Liver (tissue), 9 donors: Measurements from ENCODE around the gene BCL2L13. TPM values are rescaled to one million over a fixed set of nuclear protein-coding genes. Genes with fewer than 3 reads are reported as not detected.

Source experiments
- DNase-seq: peaks from one replicate; pipeline ENCODE4 v3.0.0-alpha.2; 2017; ENCODE audit warnings: low spot score
- H3K27ac ChIP-seq, 2 donors: one replicate each; pipeline ENCODE4 v1.7.0; 2013; ENCODE audit warnings: inconsistent platforms in 2 of 2, low read length in 2 of 2, control low read depth in 1 of 2, low read depth in 1 of 2, mild to moderate bottlenecking in 1 of 2
- H3K27me3 ChIP-seq, 4 donors: one replicate each; pipeline versions ENCODE4 v1.6.1 to v1.7.0; 2013; ENCODE audit warnings: low read length in 3 of 4, inconsistent platforms in 1 of 4, mild to moderate bottlenecking in 1 of 4, moderate library complexity in 1 of 4; ENCODE audit not compliant: control insufficient read depth in 4 of 4, insufficient read depth in 4 of 4
- H3K36me3 ChIP-seq, 4 donors: one replicate each; pipeline versions ENCODE4 v1.6.1 to v1.7.0; 2013; ENCODE audit warnings: low read length in 3 of 4, mild to moderate bottlenecking in 3 of 4, low read depth in 1 of 4, moderate library complexity in 1 of 4; ENCODE audit not compliant: control insufficient read depth in 4 of 4, insufficient read depth in 3 of 4
- H3K4me1 ChIP-seq, 4 donors: one replicate each; pipeline versions ENCODE4 v1.6.1 to v1.7.0; 2013; ENCODE audit warnings: low read length in 3 of 4, mild to moderate bottlenecking in 3 of 4, moderate library complexity in 1 of 4; ENCODE audit not compliant: control insufficient read depth in 4 of 4, insufficient read depth in 4 of 4
- H3K4me3 ChIP-seq, 3 donors: one replicate each; pipeline versions ENCODE4 v1.6.1 to v1.7.0; 2013; ENCODE audit warnings: low read length in 3 of 3, control low read depth in 1 of 3, low read depth in 1 of 3, mild to moderate bottlenecking in 1 of 3
- H3K9ac ChIP-seq, 2 donors: one replicate each; pipeline ENCODE4 v1.7.0; 2013; ENCODE audit warnings: low read length in 2 of 2, mild to moderate bottlenecking in 2 of 2, moderate library complexity in 2 of 2, control low read depth in 1 of 2, low read depth in 1 of 2
- H3K9me3 ChIP-seq, 4 donors: one replicate each; pipeline versions ENCODE4 v1.6.1 to v1.7.0; 2013; ENCODE audit warnings: low read length in 3 of 4; ENCODE audit not compliant: control insufficient read depth in 4 of 4
- EGR1 ChIP-seq, 2 donors: IDR thresholded peaks; 2 replicates each; pipeline ENCODE4 v1.6.1; 2016 to 2018; ENCODE audit warnings: antibody characterized with exemption in 2 of 2, low read depth in 2 of 2
- FOXA1 ChIP-seq: IDR thresholded peaks from 2 replicates; pipeline ENCODE4 v1.6.1; 2016; ENCODE audit warnings: antibody characterized with exemption
- HNF4A ChIP-seq, 2 donors: conservative IDR thresholded peaks; 2 replicates each; pipeline ENCODE4 v1.6.1; 2016; ENCODE audit warnings: antibody characterized with exemption in 2 of 2, mild to moderate bottlenecking in 2 of 2
- JUND ChIP-seq, 2 donors: IDR thresholded peaks; 2 replicates each; pipeline ENCODE4 v1.6.1; 2016; ENCODE audit warnings: antibody characterized with exemption in 2 of 2
- NR2F2 ChIP-seq: IDR thresholded peaks from 2 replicates; pipeline ENCODE4 v1.6.1; 2016; ENCODE audit warnings: antibody characterized with exemption
- RAD21 ChIP-seq, 2 donors: IDR thresholded peaks; 2 replicates each; pipeline ENCODE4 v1.6.1; 2016; ENCODE audit warnings: antibody characterized with exemption in 2 of 2, mild to moderate bottlenecking in 2 of 2
- RXRA ChIP-seq, 2 donors: IDR thresholded peaks; 2 replicates each; pipeline ENCODE4 v1.6.1; 2017 to 2018; ENCODE audit warnings: antibody characterized with exemption in 2 of 2, mild to moderate bottlenecking in 1 of 2
- TAF1 ChIP-seq: conservative IDR thresholded peaks from 2 replicates; pipeline ENCODE4 v1.6.1; 2016; ENCODE audit warnings: antibody characterized with exemption, mild to moderate bottlenecking
- YY1 ChIP-seq: IDR thresholded peaks from 2 replicates; pipeline ENCODE4 v1.6.1; 2016; ENCODE audit warnings: antibody characterized with exemption, mild to moderate bottlenecking
- WGBS: extraction: QIAGEN DNeasy Blood & Tissue Kit; methylation state at CpG from one replicate; pipeline ENCODE4 v1.1.7; 2013; 5-methylcytosine and 5-hydroxymethylcytosine counted together
- polyA plus RNA-seq, 2 donors: library from polyadenylated mRNA; stranded (reverse) in 1 of 2; unstranded in 1 of 2; fragments of 200-250 nt in 1 of 2; fragments of >200 nt in 1 of 2; fragmentation: Nextera tagmentation in 1 of 2; extraction: Ambion mirVana in 1 of 2; gene quantifications; one replicate each; pipeline versions ENCODE4 v1.2.1 to v1.2.3, GENCODE V29; 2013 to 2015
- total RNA-seq, 2 donors: library from RNA; depleted of rRNA; stranded (reverse); fragments of >200 nt; gene quantifications; one replicate each; pipeline ENCODE4 v1.2.3, GENCODE V29; 2014
- TF ChIP-seq, protein P1 (sequence below): IDR thresholded peaks from 2 replicates; pipeline ENCODE4 v1.6.1; 2016; ENCODE audit warnings: antibody characterized with exemption, mild to moderate bottlenecking
- TF ChIP-seq, protein P2 (sequence below): IDR thresholded peaks from 2 replicates; pipeline ENCODE4 v1.6.1; 2016; ENCODE audit warnings: antibody characterized with exemption
- TF ChIP-seq, protein P3 (sequence below): fragments of 150-350 bp; IDR thresholded peaks from 2 replicates; pipeline ENCODE4 v1.5.1; 2017; ENCODE audit warnings: improper control_type of control experiment, low read depth, low read length; ENCODE audit not compliant: missing input control
- TF ChIP-seq, protein P4 (sequence below): IDR thresholded peaks from 2 replicates; pipeline ENCODE4 v1.6.1; 2016; ENCODE audit warnings: antibody characterized with exemption
- donor health status: healthy.
- donor health status: healthy.
- donor health status: healthy.
- donor health status: healthy.
- donor health status: healthy.

BCL2L13 gene
- total and polyA plus RNA-seq, 4 donors, result 22.3 to 31.8 (median 24.5) TPM

DNA sequence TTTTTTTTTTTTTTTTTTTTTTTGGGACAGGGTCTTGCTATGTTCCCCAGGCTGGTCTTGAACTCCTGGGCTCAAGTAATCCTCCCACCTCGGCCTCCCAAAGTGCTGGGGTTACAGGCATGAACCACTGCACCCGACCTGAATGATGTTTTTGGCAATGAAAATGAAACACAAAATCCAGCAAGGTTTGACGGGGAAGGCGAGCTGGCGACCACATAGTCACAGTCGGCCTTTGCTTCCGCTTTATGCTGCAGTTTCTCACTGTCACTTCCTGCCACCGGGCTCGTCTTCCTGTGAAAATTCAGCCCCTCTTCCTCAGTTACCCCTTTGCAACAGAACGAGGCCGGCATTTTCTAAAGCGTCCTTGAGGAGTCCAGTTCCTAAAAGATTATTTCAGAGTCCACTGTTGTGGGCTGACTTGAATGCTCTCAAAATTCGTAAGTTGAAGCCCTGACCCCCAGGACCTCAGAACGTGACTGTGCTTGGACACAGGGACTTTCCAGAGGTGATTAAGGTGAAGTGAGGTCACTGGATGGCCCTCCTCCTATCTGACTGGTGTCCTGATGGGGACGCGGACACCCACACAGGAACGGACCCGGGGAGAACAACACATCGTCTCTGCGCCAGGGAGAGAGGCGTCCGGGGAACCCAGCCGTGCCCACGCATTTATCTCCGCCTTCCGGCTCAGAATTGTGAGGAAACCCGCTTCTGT lies 138.6 kb downstream of the BCL2L13 start (continued):
- TF ChIP-seq, protein P1, sequence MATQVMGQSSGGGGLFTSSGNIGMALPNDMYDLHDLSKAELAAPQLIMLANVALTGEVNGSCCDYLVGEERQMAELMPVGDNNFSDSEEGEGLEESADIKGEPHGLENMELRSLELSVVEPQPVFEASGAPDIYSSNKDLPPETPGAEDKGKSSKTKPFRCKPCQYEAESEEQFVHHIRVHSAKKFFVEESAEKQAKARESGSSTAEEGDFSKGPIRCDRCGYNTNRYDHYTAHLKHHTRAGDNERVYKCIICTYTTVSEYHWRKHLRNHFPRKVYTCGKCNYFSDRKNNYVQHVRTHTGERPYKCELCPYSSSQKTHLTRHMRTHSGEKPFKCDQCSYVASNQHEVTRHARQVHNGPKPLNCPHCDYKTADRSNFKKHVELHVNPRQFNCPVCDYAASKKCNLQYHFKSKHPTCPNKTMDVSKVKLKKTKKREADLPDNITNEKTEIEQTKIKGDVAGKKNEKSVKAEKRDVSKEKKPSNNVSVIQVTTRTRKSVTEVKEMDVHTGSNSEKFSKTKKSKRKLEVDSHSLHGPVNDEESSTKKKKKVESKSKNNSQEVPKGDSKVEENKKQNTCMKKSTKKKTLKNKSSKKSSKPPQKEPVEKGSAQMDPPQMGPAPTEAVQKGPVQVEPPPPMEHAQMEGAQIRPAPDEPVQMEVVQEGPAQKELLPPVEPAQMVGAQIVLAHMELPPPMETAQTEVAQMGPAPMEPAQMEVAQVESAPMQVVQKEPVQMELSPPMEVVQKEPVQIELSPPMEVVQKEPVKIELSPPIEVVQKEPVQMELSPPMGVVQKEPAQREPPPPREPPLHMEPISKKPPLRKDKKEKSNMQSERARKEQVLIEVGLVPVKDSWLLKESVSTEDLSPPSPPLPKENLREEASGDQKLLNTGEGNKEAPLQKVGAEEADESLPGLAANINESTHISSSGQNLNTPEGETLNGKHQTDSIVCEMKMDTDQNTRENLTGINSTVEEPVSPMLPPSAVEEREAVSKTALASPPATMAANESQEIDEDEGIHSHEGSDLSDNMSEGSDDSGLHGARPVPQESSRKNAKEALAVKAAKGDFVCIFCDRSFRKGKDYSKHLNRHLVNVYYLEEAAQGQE, result peak; percentile 52
- peak; percentile 78 to 81 for TF ChIP-seq RXRA (IDR thresholded peaks at IDR 0.05)

DNA sequence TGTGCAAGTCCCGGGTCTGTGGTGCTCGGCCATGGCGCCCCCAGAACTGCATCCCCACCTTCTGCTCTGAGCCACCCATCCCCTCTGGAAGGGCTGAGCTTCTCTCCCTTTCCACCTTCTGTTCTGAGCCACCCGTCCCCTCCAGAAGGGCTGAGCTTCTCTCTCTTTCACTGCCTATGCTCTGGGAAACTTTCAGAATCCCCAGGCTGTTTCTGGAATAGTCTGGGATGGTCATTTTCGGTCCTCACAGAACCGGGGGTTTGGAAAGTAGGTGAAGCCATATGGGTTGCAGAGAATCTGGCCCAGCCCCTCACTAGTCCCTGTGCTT lies 139.1 kb downstream of the BCL2L13 start:
- Histone ChIP-seq H3K9me3 (no peaks in the 10 kb centered on the region), H3K27ac (peak overlapping the region; percentile 70 to 82), H3K4me3 (peak overlapping the region in 2 of 3 donors; percentile 24 to 35), H3K9ac (peak overlapping the region in 1 of 2 donors; percentile 61), H3K36me3 (no peaks in the 10 kb centered on the region), H3K27me3 (no peaks in the 10 kb centered on the region), H3K4me1 (peaks cover 14 to 34% (median 21%) of the 10 kb centered on the region in 4 donors)
- WGBS, result 34% methylated on average over 6 of the region's 6 CpGs
- no peak for TF ChIP-seq TAF1
- TF ChIP-seq HNF4A (conservative IDR thresholded peaks at IDR 0.05), result no peak
- TF ChIP-seq EGR1 (IDR thresholded peaks at IDR 0.05; ENCODE audit: low read depth in 2 of 2), result no peak
- peak in 1 of 2 donors; percentile 0 for TF ChIP-seq JUND (IDR thresholded peaks at IDR 0.05)
- TF ChIP-seq RAD21 (IDR thresholded peaks at IDR 0.05), result no peak
- TF ChIP-seq, protein P1, result no peak
- TF ChIP-seq NR2F2, result no peak
- no peak for DNase-seq

DNA sequence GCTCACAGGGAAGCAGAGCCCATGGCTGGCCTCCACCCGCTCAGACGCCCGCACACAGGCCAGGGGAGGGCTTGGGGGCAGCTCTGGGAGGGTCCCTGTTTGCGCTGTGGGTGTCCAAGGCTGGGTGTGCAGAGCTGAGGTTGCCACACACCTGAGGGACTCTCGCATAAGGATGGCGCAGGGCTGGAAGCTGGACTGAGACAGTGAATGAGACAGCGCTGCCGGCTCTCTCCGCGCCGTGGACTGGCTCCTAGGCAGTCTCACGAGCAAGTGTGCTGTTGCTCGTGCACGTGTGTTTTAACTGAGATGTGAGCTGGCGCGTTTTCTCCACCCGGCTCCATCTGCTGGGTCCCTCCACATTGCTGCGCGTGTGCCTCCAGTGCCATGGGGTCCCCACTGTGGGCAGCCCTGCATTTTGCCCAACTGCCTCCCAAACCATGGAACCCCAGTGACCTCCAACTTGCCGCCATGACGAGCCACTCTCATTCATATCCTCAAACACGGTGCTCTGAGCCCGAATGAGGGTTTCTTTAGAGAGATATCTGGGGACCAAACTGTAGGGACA lies 139.9 kb downstream of the BCL2L13 start:
- DNase-seq, result no peak

More for the DNA sequence above, 139.9 kb downstream of the BCL2L13 start:
- no peaks in the 10 kb centered on the region for H3K9me3 ChIP-seq
- no peak overlapping the region for H3K9ac ChIP-seq
- TF ChIP-seq, protein P2, sequence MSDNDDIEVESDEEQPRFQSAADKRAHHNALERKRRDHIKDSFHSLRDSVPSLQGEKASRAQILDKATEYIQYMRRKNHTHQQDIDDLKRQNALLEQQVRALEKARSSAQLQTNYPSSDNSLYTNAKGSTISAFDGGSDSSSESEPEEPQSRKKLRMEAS, result no peak
- TF ChIP-seq RXRA (IDR thresholded peaks at IDR 0.05), result no peak
- TF ChIP-seq, protein P3, sequence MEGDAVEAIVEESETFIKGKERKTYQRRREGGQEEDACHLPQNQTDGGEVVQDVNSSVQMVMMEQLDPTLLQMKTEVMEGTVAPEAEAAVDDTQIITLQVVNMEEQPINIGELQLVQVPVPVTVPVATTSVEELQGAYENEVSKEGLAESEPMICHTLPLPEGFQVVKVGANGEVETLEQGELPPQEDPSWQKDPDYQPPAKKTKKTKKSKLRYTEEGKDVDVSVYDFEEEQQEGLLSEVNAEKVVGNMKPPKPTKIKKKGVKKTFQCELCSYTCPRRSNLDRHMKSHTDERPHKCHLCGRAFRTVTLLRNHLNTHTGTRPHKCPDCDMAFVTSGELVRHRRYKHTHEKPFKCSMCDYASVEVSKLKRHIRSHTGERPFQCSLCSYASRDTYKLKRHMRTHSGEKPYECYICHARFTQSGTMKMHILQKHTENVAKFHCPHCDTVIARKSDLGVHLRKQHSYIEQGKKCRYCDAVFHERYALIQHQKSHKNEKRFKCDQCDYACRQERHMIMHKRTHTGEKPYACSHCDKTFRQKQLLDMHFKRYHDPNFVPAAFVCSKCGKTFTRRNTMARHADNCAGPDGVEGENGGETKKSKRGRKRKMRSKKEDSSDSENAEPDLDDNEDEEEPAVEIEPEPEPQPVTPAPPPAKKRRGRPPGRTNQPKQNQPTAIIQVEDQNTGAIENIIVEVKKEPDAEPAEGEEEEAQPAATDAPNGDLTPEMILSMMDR, result no peak
- no peak for TF ChIP-seq NR2F2
- TF ChIP-seq, protein P1, result no peak
- TF ChIP-seq YY1, result no peak
- TF ChIP-seq, protein P4, sequence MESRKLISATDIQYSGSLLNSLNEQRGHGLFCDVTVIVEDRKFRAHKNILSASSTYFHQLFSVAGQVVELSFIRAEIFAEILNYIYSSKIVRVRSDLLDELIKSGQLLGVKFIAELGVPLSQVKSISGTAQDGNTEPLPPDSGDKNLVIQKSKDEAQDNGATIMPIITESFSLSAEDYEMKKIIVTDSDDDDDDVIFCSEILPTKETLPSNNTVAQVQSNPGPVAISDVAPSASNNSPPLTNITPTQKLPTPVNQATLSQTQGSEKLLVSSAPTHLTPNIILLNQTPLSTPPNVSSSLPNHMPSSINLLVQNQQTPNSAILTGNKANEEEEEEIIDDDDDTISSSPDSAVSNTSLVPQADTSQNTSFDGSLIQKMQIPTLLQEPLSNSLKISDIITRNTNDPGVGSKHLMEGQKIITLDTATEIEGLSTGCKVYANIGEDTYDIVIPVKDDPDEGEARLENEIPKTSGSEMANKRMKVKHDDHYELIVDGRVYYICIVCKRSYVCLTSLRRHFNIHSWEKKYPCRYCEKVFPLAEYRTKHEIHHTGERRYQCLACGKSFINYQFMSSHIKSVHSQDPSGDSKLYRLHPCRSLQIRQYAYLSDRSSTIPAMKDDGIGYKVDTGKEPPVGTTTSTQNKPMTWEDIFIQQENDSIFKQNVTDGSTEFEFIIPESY, result no peak
- TF ChIP-seq FOXA1, result no peak
- no peak for TF ChIP-seq JUND (IDR thresholded peaks at IDR 0.05)
- H3K27me3 ChIP-seq, result no peaks in the 10 kb centered on the region
- 97% methylated on average over 23 of the region's 23 CpGs for WGBS
- H3K4me3 ChIP-seq, result no peak overlapping the region
- no peak overlapping the region for H3K27ac ChIP-seq
- H3K4me1 ChIP-seq, result peaks cover 6 to 26% (median 17%) of the 10 kb centered on the region in 4 donors
- H3K36me3 ChIP-seq, result no peaks in the 10 kb centered on the region
